ENCODE data around the gene EIF1AD. TPM values are rescaled to one million over a fixed set of nuclear protein-coding genes. Genes with fewer than 3 reads are reported as not detected.

The EIF1AD gene
- total RNA-seq, 4 donors from 2014 or later = 12.1 to 33.5 (median 25.4) TPM

DNA sequence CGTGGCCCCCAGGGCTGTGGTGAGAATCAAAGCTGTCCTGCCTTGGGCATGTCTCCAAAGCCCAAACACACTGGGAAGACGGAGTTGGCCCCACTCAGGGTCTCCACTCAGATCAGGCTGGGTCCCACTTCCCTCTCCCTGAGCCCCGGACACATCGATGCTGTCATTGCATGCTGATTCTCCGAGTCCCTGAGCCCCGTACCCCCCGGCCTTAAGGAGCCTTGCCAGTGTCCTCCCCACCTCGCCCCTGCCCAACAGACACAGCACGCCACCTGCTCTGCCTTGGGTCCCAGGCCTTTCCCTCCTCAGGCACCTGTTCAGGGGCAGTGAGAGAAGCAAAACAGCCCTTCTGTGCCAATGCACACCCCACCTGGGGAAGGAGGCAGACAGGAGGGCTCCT, 14.6 kb downstream of the EIF1AD start:
- TF ChIP-seq, protein P1, sequence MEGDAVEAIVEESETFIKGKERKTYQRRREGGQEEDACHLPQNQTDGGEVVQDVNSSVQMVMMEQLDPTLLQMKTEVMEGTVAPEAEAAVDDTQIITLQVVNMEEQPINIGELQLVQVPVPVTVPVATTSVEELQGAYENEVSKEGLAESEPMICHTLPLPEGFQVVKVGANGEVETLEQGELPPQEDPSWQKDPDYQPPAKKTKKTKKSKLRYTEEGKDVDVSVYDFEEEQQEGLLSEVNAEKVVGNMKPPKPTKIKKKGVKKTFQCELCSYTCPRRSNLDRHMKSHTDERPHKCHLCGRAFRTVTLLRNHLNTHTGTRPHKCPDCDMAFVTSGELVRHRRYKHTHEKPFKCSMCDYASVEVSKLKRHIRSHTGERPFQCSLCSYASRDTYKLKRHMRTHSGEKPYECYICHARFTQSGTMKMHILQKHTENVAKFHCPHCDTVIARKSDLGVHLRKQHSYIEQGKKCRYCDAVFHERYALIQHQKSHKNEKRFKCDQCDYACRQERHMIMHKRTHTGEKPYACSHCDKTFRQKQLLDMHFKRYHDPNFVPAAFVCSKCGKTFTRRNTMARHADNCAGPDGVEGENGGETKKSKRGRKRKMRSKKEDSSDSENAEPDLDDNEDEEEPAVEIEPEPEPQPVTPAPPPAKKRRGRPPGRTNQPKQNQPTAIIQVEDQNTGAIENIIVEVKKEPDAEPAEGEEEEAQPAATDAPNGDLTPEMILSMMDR (IDR thresholded peaks at IDR 0.05; ENCODE audit: low read depth) = no peak

DNA sequence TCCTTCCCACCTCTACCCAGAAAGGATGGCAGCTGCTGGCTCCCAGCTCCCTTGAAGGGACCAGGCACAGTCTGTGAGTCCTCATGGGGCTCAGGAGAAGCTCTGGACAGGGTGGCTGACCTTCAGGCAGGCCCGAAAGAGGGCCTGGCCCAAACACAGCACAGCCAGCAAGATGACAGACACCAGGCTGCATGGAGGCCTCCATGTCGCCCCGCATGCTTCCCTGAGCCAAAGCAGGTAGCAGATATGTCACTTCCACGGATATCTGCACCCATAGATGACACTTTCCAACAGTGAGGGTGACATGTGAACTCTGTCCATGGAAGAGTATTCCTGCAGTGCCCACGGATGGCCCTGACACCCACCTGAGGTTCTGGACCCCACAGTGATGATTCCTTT, 18.4 kb downstream of the EIF1AD start:
- TF ChIP-seq, protein P1 (IDR thresholded peaks at IDR 0.05; ENCODE audit: low read depth) = no peak

DNA sequence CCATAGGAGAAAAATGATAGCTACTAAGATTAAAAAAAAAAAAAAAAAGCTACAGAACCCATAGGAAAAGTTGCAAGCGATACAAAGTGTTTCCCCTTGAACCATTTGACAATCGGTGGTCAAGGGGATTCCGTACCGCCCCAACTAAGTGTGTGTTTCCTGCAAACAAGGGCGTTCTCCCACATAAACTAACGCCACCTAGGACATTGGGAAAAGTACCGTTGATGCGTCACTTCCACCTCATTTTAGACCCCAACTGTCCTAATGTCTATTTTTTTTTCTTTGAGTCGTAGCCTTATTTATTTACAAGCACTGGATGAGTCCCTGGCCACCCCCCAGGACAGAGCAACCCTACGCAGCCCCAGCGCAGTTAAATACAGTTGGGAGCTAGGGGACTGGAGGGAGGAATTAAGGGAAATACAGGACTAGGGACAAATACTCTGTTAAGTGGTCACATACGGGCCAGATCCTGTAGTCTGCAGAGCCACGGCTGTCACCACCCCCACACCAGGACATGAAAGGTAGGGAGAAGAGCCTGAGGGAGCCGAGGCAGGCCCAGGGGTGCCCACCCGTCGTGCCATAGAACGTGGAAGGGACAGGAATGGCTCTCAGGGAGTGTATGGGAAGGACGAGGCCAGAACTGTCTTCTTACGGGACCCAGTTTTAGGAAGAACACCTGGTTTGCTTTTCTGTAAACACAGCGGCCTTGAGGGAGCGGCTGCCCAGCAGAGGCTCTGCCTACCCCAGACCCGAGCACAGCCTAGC, 19.0 kb downstream of the EIF1AD start:
- TF ChIP-seq, protein P1 (IDR thresholded peaks at IDR 0.05; ENCODE audit: low read depth) = no peak

DNA sequence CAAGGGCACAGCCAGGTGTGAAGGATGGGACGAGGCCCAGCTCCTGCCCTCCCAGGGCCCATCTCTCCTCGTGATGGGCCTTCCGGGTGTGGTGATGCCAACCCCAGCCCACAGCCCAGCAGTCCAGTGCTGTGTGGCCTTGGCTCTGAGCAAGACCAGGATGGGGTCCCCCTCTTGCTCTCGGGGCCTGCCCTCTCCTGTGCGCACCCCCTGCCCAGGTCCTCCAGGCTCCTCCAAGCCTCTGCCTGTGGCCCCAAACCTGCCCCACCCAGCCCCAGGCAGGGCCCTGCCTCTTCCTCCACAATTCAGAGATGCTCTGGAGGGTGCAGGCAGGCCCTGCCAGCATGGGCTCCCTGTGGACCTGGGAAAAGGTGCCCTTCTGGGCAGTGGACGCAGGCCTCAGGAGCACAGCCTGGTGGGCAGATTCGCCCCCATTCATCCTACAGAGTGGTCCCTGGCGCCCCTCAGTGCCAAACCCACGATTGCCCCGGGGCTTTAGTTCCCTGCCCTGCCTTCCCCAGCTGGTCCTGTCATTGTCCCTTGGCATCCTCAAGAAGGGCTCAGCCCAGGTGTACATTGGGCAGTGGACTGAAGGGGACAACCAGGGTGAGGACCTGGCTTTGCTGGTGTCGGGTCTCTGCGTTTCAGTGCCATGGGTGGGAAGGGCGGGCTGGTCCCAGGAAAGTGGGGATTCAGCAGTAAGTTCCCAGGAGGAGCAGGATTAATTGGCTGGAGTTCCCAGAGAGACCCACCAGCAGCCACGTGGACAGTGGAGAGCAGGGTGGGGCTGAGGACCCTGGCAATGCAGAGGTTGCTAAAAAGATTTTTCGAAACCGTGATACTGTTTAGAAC, 19.8 kb downstream of the EIF1AD start:
- TF ChIP-seq, protein P1 (IDR thresholded peaks at IDR 0.05; ENCODE audit: low read depth) = no peak

DNA sequence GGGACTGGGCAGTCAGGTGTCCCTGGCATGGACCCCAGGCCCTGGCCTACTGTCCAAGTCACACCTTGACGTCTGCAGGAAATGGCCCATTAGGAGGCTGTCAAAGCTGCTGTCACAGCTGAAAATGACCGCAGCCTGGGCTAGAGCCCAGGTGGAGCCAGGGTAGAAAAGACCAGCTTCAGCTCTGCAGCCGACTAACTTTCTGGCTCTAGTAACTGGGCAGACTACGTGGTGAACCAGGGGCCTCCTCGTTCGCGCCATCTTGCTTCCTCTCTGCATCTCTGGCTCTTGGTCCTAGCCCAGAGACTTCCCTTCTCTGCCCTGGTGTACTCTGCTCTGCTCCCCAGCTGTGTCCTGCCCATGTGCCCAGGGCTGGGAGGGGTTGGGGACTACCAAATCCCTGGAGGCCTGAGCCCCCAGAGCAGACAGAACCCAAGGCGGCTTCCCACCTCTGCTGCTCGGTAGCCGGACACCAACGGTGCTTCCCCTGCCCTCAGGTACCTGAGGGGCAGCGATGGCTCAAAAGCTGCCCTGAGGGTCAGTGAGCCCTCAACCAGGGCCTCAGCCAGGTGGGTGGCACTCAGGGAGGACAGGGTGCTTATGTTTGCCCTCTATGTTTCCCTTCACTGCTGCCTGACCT, 20.7 kb downstream of the EIF1AD start:
- TF ChIP-seq, protein P1 (IDR thresholded peaks at IDR 0.05; ENCODE audit: low read depth) = no peak

DNA sequence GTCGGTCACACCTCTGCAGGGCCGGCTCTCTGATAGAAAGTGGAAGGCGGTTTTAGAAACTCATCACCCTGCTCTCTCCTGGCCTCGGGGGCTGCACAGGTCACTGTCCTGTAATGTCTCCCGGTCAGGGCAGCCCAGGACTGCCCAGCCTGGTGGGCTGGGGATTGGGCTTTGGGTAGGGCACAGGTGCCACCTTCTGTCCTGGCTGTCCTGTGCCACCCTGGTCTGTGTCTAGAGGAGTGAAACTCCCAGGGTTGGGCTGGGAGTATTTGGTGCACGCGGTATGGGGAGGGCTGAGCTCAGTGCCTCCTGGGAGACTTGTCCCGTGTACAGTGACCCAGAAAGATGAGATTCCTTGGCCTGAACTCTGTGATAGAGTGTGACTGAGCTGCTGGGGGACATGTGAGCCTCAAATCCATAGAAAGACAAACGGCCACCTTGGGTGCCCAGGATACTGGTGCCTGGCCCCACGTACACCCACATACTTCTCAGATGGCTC, 22.6 kb downstream of the EIF1AD start:
- TF ChIP-seq, protein P1 (IDR thresholded peaks at IDR 0.05; ENCODE audit: low read depth) = no peak

Data from subcutaneous adipose tissue (tissue), 4 donors.